ENCODE measurements around the gene ISG20L2. TPM values are rescaled to one million over a fixed set of nuclear protein-coding genes. Genes with fewer than 3 reads are reported as not detected.

The ISG20L2 gene
- total RNA-seq, 6 donors from 2014 or later = 10.8 to 38.8 (median 22.9) TPM

- Histone ChIP-seq H3K9me3 (no peaks in the 10 kb centered on the region), H3K36me3 (peaks cover 10 to 34% (median 27%) of the 10 kb centered on the region in 4 donors), H3K4me3 (peak overlapping the region; percentile 38 to 93 (median 64)), H3K4me1 (peaks cover 42 to 64% (median 54%) of the 10 kb centered on the region in 4 donors), H3K27ac (peak overlapping the region; percentile 96 to 99 (median 98)), H3K27me3 (no peaks in the 10 kb centered on the region)
- peak; percentile 79 to 83 for ATAC-seq (ENCODE audit: low FRiP score in 2 of 2)
- 0 to 7% methylated on average over 11 to 16 of the region's 29 CpGs for WGBS, 2 donors
- DNase-seq = peak; percentile 89 to 96
- TF ChIP-seq POLR2AphosphoS5 (IDR thresholded peaks at IDR 0.05) (peak; percentile 67 to 73), CTCF (IDR thresholded peaks at IDR 0.05) (peak in 1 of 6 experiments; percentile 17), EP300 (IDR thresholded peaks at IDR 0.05) (peak in 1 of 4 donors; percentile 23), POLR2A (IDR thresholded peaks at IDR 0.05) (peak in 2 of 4 donors; percentile 30 to 42)
These were observed 18.4 kb upstream of the ISG20L2 start for GRCh38 chr1:156746728-156747631.

DNA sequence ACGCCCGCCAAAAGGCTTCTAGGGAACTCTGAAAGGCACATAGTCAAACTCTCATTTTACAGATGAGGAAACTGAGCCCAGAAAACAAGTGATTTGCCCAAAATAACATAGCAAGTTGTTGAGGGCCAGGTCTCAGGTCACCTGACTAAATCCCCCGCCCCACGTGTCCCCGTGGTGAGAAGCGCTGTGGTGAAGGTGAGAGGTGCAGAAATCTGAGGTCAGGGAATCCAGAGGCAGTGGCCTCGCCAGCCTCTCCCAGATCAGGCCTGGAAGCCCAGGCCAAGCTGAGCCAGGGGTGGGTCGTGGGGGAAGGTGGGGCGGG lies 17.8 kb upstream of the ISG20L2 start:
- Histone ChIP-seq H3K27ac (peak overlapping the region; percentile 96 to 99 (median 98)), H3K9me3 (no peaks in the 10 kb centered on the region), H3K36me3 (peaks cover 10 to 35% (median 27%) of the 10 kb centered on the region in 4 donors), H3K27me3 (no peaks in the 10 kb centered on the region), H3K4me3 (peak overlapping the region in 3 of 4 donors; percentile 45 to 93 (median 84)), H3K4me1 (peaks cover 46 to 70% (median 59%) of the 10 kb centered on the region in 4 donors)
- no peak for DNase-seq
- no peak for ATAC-seq (ENCODE audit: low FRiP score in 2 of 2)
- TF ChIP-seq EP300 (IDR thresholded peaks at IDR 0.05) = no peak
- no peak for TF ChIP-seq CTCF (IDR thresholded peaks at IDR 0.05)
- TF ChIP-seq POLR2A (IDR thresholded peaks at IDR 0.05) = no peak
- 55 to 69% methylated on average over 7 to 9 of the region's 9 CpGs for WGBS, 2 donors

- WGBS, 2 donors = 53 to 71% methylated on average over 3 of the region's 3 CpGs
- TF ChIP-seq EP300 (IDR thresholded peaks at IDR 0.05) = no peak
- no peak for TF ChIP-seq CTCF (IDR thresholded peaks at IDR 0.05)
- no peak for TF ChIP-seq POLR2AphosphoS5 (IDR thresholded peaks at IDR 0.05)
- no peak for TF ChIP-seq POLR2A (IDR thresholded peaks at IDR 0.05)
- ATAC-seq (ENCODE audit: low FRiP score in 2 of 2) = no peak
These were observed 17.3 kb upstream of the ISG20L2 start for GRCh38 chr1:156745881-156746280.

DNA sequence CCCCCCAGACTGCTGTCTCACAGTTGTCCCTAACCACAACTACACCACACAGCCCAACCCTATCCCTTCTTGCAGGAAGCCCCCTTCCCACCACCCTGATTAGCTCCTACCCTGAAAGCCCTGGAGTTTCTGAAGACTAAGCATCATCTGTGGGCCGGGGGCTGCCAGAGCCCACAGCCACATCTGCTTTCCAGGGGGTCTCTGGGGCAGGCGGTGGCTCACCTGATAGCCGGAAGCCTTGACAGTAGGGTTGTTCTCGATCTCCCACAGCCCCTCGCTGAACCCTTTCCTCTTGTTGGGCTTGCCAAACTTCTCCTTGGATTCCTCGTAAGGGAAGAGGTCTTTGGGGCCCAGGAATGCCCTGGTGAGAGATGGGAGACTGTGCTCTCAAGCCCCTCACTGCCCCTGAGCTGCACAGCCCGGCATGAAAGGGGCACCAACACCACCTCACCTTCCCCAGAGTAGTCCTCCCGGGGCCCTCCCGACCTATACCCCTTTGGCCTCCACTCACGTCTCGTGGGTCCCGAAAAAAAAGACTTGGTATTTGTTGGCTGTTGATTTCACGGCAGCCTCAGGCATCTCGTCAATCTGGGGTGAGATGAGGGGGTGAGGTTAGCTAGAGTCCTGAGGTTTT lies 16.3 kb upstream of the ISG20L2 start:
- H3K9me3 ChIP-seq = no peaks in the 10 kb centered on the region
- H3K27me3 ChIP-seq = no peaks in the 10 kb centered on the region
- peak overlapping the region; percentile 10 to 99 (median 71) for H3K27ac ChIP-seq
- no peak for DNase-seq
- no peak for ATAC-seq (ENCODE audit: low FRiP score in 2 of 2)
- H3K36me3 ChIP-seq = peaks cover 10 to 35% (median 27%) of the 10 kb centered on the region in 4 donors
- no peak for TF ChIP-seq CTCF (IDR thresholded peaks at IDR 0.05)
- TF ChIP-seq EP300 (IDR thresholded peaks at IDR 0.05) = no peak
- no peak for TF ChIP-seq POLR2AphosphoS5 (IDR thresholded peaks at IDR 0.05)
- no peak for TF ChIP-seq POLR2A (IDR thresholded peaks at IDR 0.05)
- WGBS, 2 donors = 78 to 81% methylated on average over 14 of the region's 14 CpGs
- H3K4me1 ChIP-seq = peaks cover 53 to 77% (median 62%) of the 10 kb centered on the region in 4 donors
- no peak overlapping the region for H3K4me3 ChIP-seq

More at GRCh38 chr1:156745881-156746280, 17.3 kb upstream of the ISG20L2 start:
- DNase-seq = no peak
- Histone ChIP-seq H3K36me3 (peaks cover 10 to 35% (median 27%) of the 10 kb centered on the region in 4 donors), H3K4me1 (peaks cover 47 to 72% (median 61%) of the 10 kb centered on the region in 4 donors), H3K27ac (peak overlapping the region; percentile 96 to 99 (median 98)), H3K9me3 (no peaks in the 10 kb centered on the region), H3K4me3 (peak overlapping the region in 1 of 4 donors; percentile 93), H3K27me3 (no peaks in the 10 kb centered on the region)
